GM18519 (cell line): ENCODE results near the gene MT2A.

Experiments used
- ATAC-seq: cut with Tn5 transposase; IDR thresholded peaks from one replicate; pipeline ENCODE4 v1.9.1; 2021; ENCODE audit warnings: mild to moderate bottlenecking, moderate library complexity; ENCODE audit not compliant: unreplicated experiment, low FRiP score

MT2A gene

DNA sequence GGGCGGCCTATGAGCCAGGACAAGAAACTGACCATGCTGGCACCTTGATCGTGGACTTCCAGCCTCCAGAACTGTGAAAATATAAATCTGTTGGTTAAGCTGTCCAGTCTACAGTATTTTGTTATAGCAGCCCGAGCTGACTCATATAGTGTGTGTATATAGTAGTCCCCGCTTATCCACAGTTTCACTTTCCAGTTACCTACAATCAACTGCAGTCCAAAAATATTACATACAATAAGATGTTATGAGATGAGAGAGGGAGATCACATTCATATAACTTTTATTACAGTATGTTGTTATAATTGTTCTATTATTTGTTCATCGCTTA, 14.1 kb upstream of the MT2A start:
- no peak for ATAC-seq

DNA sequence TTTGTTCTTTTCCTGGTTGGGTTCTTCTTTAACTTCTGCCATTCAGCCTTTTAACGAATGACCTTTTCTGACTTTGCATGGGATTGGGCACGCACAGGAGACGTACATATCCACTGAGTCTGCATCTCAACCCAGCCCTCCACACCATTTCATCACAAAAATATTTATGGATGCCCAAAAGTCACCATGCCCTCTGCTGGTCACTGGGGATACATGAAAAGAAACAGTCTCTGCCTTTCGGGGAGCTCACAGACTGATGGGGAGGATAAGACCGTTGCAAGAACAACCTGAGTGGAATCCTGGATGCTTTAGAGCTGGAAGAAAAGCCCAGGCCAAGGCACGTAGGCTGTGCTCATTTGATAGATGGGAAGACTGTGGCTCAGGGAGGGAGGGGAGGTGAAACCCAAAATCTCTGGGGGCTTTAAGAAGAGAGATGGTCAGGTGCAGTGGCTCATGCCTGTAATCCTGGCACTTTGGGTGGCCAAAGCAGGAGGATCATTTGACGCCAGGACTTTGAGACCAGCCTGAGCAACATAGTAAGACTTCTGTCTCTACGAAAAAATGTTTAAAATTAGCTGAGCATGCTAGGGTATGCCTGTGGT, 7.9 kb upstream of the MT2A start:
- ATAC-seq: no peak

DNA sequence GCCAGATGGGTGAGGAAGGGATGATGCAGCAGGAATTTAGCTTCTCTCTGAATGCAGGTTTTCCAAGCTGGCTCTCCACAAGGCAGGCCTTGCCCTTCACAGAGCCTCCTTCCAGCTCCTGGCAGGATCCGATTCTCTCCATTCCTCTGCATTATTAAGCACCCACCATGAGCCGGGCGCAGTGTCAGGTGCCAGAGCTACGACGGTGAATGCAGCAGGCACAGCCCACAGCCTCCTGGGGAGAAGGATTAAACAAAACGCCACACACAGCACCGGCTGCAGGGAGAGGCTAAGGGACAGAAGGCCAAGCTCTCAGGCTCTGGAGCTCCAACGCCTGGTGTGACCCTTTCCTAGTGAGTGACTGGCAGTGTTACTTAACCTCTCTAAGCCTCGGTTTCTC, 7.1 kb upstream of the MT2A start:
- ATAC-seq: no peak

DNA sequence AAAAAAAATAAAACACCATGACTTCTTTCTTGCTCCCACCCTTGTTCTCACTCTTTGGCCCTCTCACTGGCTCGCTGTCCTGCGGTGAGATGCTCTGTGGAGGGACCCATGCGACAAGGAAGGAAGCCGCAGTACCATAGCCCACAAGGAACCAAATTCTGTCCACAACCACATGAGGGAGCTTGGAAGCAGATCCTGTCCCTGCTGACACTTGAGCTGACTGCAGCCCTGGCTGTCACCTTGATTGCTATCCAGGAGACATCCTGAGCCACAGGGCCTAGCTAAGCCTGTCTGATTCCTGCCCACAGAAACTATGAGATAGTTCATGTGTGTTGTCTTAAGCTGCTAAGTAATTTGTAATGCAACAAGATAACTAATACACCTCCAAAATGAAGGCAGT, 4.8 kb upstream of the MT2A start:
- no peak for ATAC-seq

DNA sequence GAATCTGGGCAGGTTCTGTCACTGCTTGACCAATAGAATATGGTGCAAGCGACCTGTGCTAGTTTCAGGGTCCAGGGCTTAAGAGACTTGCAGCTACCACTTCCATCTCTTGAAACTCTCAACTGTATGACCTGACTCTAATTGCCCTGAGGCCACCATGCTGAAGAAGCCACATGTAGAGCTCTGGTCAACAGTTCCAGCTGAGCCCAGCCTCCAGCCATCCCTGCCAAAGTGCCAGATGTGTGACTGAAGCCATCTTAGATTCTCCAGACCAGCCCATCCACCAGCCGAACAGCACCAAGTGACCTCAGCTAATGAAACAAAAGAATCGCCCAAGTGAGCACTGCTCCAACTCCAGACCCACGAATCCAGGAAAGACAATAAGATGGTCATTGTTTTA, 3.4 kb upstream of the MT2A start:
- ATAC-seq: no peak

DNA sequence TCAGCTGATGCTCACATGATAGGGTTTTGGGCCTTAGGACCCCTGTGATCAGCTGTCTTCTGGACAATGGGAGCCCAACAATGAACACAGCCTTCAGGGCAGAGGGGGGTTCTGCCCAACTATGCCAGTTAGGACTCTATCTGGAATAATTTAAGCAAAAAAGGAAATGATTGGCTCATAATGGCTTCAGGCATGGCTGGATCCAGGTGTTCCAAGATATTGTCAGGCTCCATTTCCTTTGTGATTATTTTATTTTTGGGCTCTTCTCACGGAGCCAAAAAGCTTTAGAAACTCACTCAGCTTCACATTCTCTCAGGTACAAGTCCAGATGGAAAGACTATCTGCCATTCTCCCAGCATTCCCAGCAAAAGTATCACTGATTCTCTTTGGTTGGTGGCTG, 2.9 kb upstream of the MT2A start:
- ATAC-seq: no peak

DNA sequence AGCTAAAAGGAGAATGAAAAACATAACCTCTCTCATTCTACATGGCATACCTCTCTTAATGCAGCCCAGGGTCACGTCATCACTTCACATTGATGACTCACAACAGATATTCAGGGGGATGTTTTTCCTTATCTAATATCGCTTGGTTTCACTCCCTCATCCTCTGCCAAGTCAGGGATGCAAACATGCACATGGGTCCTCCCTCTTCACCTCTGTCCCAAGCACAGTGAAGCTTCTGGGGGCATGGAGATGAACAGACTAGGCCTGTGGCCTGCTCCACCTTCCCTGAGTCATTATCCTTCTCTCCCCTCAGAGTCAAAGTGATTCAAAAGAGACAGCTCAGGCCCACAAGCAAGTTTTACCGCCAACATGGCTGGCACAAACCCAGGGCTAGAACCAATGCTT, 2.3 kb upstream of the MT2A start:
- ATAC-seq: no peak

DNA sequence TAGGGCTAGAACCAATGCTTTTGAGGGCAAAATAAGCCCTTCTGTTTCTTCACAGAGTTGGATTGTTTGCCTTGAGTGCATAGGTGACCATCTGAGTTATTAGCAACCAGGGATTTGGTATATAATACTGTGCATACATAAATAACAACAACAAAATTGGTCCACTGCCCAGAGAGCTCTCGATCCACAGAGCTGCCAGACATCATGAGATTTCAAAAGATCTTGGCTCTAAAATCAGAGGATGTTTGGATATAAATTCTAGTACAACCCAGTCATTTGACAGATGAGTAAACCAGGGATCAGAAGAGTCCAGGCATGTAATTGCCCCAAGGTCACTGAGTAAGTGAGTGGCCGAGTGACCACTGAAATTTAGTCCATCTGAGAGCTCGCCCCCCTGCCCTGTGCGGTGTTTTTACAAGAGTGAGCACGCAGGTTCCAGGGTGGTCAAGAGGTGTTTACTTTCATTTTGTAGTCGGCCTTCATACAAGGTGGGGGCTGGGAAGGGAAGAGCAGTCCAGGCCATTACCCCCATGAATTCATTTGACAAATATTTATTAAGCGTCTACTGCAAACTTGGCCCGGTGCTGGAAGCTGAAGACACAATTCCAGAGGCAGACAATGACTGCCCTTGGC, 1.8 kb upstream of the MT2A start:
- ATAC-seq: no peak

DNA sequence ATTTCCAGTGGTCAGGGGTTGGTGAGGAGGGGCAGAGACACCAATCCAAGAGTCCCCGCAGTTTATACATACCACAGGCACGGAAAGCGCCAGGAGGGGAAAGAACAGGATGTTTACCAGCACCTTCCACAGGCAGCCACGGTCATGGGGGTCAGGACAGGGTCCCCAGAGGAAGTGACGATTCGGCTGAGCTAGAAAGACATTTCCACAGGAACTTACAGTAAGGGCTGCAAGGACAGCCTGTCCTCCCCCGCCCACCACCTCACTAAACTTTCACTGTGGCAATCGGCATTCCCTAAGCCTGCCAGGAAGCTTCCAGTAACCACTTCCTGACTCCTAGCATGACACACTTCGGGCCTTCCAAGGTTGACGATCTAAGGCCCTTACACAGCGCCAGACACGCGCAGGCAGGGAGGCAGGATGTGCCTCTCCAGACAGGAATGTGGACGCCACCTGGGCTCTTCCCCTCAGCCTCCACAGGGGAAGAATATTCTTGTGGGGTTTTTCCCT, 1.2 kb upstream of the MT2A start:
- ATAC-seq: no peak

DNA sequence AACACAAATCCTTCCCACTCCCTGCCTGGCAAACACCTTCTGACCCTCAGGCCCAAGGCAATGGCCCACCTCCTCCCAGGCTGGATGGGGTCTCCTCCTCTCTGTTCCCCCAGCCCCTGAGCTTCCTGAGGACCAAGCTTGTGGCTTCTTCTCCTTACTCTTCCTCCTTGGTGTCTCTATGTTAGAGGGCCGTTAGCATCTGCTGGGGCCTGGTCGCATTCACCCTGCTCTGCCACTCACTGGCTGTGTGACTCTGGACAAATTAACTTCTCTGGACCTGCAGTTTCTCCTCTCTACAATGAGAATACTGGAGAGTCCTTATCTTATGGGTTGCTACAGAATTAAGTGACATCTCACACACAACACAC, 725 bp upstream of the MT2A start:
- ATAC-seq: no peak

DNA sequence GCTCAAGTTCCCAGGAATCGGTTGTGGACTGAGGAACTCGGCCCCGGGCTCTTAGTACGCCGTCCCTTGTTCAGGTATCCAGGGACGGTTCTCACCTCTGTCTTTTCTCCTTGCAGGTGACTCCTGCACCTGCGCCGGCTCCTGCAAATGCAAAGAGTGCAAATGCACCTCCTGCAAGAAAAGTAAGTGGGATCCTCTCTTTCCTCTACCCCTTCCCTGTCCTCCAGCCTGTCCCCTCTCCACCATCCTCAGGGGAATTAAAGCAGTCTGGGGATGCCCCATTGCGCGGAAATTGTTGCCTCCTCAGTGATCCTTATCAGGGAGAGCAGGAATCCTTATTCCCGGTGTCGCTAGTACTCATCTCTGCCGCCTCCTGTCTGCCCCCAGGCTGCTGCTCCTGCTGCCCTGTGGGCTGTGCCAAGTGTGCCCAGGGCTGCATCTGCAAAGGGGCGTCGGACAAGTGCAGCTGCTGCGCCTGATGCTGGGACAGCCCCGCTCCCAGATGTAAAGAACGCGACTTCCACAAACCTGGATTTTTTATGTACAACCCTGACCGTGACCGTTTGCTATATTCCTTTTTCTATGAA, 585 bp downstream of the MT2A start:
- ATAC-seq: no peak

DNA sequence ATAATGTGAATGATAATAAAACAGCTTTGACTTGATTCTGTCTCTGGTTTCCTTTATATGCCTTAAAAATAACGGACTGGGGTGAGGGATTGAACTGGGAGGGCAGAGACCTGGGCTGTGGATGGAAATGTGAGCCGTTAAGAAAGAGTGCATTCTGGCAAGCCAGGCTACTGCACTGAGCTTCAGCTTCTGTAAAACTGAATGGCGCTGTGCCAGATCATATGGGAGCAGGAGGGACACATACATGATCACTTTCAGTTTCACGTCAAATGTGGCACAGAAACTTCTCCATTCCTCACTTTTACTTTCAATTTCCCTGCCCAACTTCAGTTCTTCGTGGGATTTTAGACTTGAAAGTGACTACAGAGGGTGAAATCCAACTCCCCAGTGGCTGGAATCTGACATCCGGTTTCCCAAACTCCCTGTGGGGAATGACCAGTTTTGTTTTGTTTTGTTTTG, 1.1 kb downstream of the MT2A start:
- peak; percentile 32 for ATAC-seq

DNA sequence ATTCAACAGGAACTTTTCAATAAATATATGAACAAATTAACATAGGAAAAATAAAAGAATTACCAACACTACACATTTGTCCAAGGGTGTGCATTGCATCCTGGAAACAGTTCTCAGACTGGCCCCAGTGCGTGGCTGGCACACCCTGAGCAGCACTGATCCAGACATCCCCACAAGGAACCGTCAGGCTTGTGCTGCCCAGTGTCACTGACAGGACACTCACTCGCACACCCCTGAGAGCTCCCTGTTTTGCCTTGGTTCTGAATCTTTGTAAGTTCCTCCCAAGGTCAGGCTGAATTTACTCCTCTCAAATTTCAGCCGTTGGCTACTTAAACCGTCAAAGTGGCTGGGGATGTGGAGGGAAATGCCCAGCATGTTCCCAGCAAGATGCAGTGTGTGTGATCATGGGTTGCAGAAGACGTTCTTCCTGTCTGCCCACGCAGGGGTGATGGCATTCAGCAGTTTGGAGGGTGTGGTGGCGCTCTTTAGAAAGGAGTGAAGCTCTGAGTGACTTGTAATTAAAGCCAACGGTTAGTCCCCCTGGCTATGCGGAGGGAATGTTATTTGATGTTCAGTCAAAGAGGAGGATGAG, 1.7 kb downstream of the MT2A start:
- no peak for ATAC-seq

DNA sequence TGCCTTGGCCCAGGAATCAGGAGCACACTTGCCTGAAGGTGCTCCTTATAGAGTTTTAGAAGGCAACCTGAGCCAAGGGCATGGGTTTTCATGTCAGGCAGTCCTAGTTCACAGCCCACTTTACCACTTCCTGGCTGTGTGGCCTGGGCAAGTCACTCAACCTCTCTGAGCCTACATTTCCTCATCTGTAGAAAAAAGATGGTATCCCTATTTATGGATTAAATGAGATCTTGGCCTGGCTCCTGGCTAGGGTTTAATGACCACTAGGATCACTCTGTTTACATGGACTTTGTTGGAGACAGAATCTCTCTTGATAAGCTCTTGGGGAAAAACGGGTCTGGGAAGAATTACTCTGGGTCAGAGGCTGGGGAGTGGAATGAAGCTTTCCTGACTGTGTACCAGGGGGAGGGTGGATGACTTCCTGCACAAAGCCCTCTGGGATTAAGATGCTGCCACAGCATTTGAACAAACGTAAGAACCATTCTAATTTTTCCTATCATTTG, 2.3 kb downstream of the MT2A start:
- no peak for ATAC-seq

DNA sequence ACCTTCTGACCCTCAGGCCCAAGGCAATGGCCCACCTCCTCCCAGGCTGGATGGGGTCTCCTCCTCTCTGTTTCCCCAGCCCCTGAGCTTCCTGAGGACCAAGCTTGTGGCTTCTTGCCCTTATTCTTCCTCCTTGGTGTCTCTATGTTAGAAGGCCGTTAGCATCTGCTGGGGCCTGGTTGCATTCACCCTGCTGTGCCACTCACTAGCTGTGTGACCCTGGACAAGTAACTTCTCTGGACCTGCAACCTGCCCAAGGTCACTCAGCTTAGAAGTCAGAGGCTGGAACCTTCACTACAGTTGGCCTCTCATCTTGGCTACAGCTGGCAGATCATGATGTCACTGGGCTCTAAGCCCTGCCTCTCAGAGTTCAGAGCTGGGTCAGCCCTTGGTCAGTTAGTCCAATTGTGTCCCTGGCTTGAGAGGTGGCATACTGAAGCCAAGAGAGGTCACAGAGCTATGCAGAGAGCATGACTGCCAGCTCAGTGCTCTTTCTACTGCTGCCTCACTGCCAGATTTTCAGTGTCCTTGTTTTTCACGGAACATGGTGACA, 3.0 kb downstream of the MT2A start:
- ATAC-seq: no peak

DNA sequence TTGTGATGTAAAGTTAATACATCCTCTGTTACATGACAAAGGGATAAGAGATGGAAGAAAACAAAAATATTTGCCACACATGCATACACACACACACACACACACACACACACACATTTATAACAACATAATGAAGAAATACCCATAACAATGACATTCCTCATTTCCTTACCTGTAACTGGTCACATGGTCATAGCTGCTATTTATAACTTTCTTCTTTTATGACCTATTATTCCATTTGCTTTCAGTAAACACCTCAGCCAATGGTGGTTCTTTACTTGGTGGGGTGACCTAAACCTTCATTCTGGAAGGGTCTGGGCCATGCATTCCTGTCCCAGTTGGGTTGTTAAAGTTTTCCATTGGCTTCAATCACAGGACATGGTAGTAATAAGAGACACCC, 5.3 kb downstream of the MT2A start:
- ATAC-seq: no peak

DNA sequence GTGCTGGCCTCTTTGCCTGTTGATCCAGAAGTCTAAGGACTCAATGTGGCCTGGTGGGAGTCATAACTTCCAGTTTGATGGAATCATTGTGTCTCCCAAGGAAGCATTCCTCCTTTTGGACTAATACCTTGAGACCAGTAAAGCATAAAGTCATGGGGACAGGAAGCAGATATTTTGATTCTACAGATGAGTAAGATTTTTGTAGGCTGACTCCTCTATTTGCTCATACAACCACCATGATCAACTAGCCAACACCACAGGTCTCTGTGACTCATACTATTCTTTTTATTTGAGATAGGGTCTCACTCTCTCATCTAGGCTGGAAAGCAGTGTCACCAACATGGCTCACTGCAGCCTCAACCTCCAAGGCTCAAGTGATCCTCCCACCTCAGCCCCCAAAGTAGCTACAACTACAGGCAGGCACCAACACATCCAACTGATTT, 6.2 kb downstream of the MT2A start:
- ATAC-seq: no peak

DNA sequence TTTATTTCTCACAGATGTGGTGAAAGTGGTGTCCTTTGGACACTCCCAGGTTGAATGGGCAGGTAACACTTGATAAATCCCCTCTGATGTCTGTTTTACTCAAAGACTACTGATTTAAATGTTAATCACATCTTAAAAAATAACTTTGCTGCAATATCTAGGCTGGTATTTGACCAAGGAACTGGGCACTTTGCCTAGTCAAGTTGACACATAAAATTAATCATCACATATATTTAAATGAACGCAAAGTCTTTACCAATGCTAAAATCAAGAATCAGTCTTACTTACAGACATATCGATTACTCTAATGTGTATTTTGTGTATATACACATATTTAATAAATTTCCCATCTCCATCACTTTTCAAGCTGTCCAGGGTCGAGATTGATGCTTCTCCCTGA, 7.0 kb downstream of the MT2A start:
- no peak for ATAC-seq

DNA sequence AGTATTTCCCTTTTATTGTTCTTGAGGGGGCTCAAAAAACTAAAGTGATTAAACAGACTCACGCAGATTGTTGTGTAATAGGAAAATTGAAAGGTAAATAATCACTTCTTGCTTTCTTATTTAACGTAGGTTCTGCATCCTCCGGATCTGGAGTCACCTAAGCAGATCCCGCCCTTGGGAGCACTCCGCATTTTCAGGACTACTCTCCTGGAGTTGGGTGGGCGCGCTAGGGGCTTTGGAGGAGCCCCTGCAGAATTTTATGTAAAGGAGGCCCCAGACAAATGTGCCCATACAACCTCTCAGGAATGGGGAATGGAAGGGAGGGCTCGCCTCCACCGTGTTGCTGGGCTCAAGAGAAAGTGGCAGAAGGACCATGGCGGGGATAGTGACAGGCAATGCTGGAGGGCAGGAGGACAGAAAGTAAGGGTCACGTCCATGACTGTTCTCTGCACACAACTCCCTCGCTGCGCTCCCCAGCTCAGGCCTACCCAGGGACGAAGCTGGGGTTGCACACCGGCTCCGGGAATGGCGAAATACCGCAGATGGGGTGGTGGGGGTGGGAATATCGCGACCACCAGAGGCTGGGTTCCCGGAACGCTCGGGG, 8.3 kb downstream of the MT2A start:
- no peak for ATAC-seq

DNA sequence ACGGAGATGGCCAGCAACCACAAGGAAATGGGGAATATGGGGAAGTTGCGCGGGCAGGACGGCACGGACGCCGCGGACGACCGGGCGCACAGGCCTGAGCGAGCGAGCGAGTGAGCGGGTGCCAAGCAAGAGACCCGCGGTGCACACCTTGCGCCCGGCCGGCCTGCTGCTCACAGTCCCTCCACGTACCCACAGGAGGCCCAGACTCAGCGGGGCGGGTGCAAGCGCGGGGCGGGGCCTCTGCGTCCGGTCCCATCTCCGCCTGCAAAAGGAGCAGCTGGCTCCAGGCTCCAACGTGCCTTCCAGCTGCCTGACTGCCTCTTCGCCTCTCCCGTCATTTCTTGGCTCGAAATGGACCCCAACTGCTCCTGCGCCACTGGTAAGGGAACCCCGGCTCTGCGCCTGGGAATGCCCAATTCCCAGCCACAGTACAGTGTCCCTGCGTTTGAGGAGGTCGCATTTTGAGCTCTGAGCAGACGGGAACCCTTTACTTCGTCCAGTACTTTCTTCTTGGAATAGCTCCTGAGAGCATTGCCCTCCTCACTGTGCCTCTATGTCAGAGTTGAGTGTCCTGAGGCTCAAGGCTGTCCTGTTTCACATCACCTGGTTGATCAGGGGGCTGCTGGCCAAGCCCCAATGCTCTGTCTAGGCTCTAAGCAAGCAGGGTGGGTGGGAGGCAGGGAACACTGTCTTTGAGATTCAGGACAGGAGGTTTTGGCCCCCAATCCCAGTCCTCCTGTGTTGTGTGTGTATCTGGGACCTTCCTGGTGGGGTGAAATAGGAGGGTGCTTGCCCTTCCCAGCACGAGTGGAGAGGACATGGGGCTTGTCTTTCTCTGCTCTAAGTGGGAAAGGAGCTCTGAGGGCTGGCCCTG, 9.1 kb downstream of the MT2A start:
- no peak for ATAC-seq
